ENCODE results near the gene ICOS.

- TF ChIP-seq, protein P1, sequence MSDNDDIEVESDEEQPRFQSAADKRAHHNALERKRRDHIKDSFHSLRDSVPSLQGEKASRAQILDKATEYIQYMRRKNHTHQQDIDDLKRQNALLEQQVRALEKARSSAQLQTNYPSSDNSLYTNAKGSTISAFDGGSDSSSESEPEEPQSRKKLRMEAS (IDR thresholded peaks at IDR 0.05; ENCODE audit: low read depth) = no peak
- TF ChIP-seq, protein P2, sequence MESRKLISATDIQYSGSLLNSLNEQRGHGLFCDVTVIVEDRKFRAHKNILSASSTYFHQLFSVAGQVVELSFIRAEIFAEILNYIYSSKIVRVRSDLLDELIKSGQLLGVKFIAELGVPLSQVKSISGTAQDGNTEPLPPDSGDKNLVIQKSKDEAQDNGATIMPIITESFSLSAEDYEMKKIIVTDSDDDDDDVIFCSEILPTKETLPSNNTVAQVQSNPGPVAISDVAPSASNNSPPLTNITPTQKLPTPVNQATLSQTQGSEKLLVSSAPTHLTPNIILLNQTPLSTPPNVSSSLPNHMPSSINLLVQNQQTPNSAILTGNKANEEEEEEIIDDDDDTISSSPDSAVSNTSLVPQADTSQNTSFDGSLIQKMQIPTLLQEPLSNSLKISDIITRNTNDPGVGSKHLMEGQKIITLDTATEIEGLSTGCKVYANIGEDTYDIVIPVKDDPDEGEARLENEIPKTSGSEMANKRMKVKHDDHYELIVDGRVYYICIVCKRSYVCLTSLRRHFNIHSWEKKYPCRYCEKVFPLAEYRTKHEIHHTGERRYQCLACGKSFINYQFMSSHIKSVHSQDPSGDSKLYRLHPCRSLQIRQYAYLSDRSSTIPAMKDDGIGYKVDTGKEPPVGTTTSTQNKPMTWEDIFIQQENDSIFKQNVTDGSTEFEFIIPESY (IDR thresholded peaks at IDR 0.05; ENCODE audit: borderline replicate concordance, low read depth) = no peak
- TF ChIP-seq, protein P3, sequence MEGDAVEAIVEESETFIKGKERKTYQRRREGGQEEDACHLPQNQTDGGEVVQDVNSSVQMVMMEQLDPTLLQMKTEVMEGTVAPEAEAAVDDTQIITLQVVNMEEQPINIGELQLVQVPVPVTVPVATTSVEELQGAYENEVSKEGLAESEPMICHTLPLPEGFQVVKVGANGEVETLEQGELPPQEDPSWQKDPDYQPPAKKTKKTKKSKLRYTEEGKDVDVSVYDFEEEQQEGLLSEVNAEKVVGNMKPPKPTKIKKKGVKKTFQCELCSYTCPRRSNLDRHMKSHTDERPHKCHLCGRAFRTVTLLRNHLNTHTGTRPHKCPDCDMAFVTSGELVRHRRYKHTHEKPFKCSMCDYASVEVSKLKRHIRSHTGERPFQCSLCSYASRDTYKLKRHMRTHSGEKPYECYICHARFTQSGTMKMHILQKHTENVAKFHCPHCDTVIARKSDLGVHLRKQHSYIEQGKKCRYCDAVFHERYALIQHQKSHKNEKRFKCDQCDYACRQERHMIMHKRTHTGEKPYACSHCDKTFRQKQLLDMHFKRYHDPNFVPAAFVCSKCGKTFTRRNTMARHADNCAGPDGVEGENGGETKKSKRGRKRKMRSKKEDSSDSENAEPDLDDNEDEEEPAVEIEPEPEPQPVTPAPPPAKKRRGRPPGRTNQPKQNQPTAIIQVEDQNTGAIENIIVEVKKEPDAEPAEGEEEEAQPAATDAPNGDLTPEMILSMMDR (IDR thresholded peaks at IDR 0.05) = no peak
These were observed 22.6 kb upstream of the ICOS start for GRCh38 chr2:203913947-203914346.
